DMS153 treated with DMSO at 0.1 percent for 48 hours (cell line): Measurements from ENCODE around the gene HOXA3.

Experiments
- DNase-seq: peaks from one replicate; lab custom pipeline; 2025; ENCODE audit not compliant: unreplicated experiment; lab: John Stamatoyannopoulos, UW

Gene HOXA3

DNA sequence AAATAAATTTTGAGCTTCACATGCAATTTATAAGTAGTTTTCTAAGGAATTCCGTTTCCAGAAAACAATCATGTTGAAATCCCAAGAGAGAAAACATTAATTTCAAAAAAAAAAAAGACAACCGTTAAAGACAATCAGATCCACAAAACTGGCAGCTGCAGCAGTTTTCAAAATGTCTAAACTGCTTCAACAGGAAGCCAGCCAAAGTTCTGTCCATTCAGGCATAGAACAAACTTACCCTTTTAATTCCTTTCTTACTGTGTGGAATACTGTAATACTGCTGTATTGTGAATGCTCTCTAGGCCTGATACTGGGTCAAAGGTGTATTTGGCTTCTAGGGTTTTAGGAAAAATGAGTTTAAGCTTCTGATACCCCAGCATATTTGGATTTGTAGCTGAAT is 88.2 kb downstream of the HOXA3 start:
- DNase-seq = no peak

DNA sequence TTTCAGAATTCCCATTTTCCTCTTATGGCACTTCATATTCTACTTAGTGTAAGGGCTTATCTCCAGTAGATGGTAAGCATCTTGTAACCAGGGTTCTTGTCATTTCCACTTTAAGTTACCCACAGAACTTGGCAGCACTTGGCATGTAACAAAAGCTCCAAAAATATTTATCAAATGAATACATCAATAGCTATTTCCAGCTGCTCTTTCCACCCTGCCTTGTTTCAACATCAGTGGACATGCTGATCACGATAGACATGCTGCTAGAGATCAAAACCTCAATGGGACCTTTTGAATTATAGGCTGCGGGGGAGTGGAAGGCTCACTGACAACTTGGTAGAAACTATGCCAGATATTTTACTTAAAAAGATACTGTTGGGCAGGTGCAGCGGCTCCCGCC is 89.4 kb downstream of the HOXA3 start:
- no peak for DNase-seq
